Activated gamma-delta T cell treated with Interleukin-2 at 50 U/mL for 16 hours (primary cell): Measurements from ENCODE around the gene OR51I2.

ENCODE experiments used
- DNase-seq: peaks from one replicate; pipeline ENCODE4 v3.0.0-alpha.2; 2020

OR51I2 gene

GRCh38 chr11:5449023-5449422 lies at the start of gene OR51I2:
Gene OR51I2 (plus strand): TSS chr11:5449323. CDS start chr11:5453489, 4,166 bp downstream.
- DNase-seq = no peak

GRCh38 chr11:5405173-5405572 lies 44.0 kb upstream of the OR51I2 start:
- no peak for DNase-seq

GRCh38 chr11:5420993-5421392 lies 28.1 kb upstream of the OR51I2 start:
- no peak for DNase-seq

- DNase-seq = no peak
Observed at GRCh38 chr11:5421811-5422210, 27.3 kb upstream of the OR51I2 start, which contains the start of gene OR51Q1. Gene OR51Q1 (plus strand): TSS chr11:5422111. CDS start chr11:5422201, 90 bp downstream.

- no peak for DNase-seq
Observed at GRCh38 chr11:5423131-5423530, 26.0 kb upstream of the OR51I2 start.

GRCh38 chr11:5441414-5441813 lies 7.7 kb upstream of the OR51I2 start, which contains the start of gene OR51I1:
Gene OR51I1 (minus strand): TSS chr11:5441514. CDS start chr11:5441514, 0 bp downstream.
- DNase-seq = no peak

GRCh38 chr11:5443835-5444393 lies 5.2 kb upstream of the OR51I2 start:
- DNase-seq = no peak

- DNase-seq = no peak
Observed at GRCh38 chr11:5449432-5449831, 309 bp downstream of the OR51I2 start.

- no peak for DNase-seq
Observed at GRCh38 chr11:5460983-5461621, 12.0 kb downstream of the OR51I2 start.

GRCh38 chr11:5467527-5467926 lies 18.4 kb downstream of the OR51I2 start:
- no peak for DNase-seq

GRCh38 chr11:5473921-5474320 lies 24.8 kb downstream of the OR51I2 start:
- DNase-seq = no peak

- peak; percentile 7 for DNase-seq
Observed at GRCh38 chr11:5476186-5476819, 27.2 kb downstream of the OR51I2 start.

- no peak for DNase-seq
Observed at GRCh38 chr11:5486003-5486402, 36.9 kb downstream of the OR51I2 start.

- no peak for DNase-seq
Observed at GRCh38 chr11:5486421-5486820, 37.3 kb downstream of the OR51I2 start.

- DNase-seq = no peak
Observed at GRCh38 chr11:5488385-5488784, 39.3 kb downstream of the OR51I2 start, which contains the start of gene OR52D1. Gene OR52D1 (plus strand): TSS chr11:5488685. CDS start chr11:5488707, 22 bp downstream.

GRCh38 chr11:5488798-5489399 lies 39.8 kb downstream of the OR51I2 start:
- no peak for DNase-seq

GRCh38 chr11:5489576-5490357 lies 40.6 kb downstream of the OR51I2 start:
- DNase-seq = no peak

GRCh38 chr11:5499671-5500070 lies 50.5 kb downstream of the OR51I2 start:
- no peak for DNase-seq

GRCh38 chr11:5500393-5500801 lies 51.3 kb downstream of the OR51I2 start:
- DNase-seq = no peak

- DNase-seq = no peak
Observed at GRCh38 chr11:5504403-5504921, 55.3 kb downstream of the OR51I2 start.

- DNase-seq = no peak
Observed at GRCh38 chr11:5505363-5506048, 56.4 kb downstream of the OR51I2 start.
